ENCODE measurements around the gene MBIP. TPM values are rescaled to one million over a fixed set of nuclear protein-coding genes. Genes with fewer than 3 reads are reported as not detected.

The MBIP gene
- total and polyA plus RNA-seq, 2 experiments from 2014 or later, result 24.4 to 49.7 TPM

GRCh38 chr14:36361210-36361853, 40.9 kb upstream of the MBIP start:
- Histone ChIP-seq H3K27ac (ENCODE audit: low read depth) (no peak overlapping the region), H2AFZ (peak overlapping the region; percentile 35; the same call in 1 of the 2 replicates), H3K4me1 (ENCODE audit: insufficient read depth) (no peaks in the 10 kb centered on the region), H4K20me1 (replicated peaks; ENCODE audit: insufficient read depth) (no peaks in the 10 kb centered on the region), H3K27me3 (ENCODE audit: insufficient read depth) (no peaks in the 10 kb centered on the region), H3K79me2 (replicated peaks; ENCODE audit: insufficient read depth) (no peaks in the 10 kb centered on the region), H3K36me3 (ENCODE audit: insufficient read depth) (no peaks in the 10 kb centered on the region), H3F3A (replicated peaks; ENCODE audit: low read depth) (no peaks in the 10 kb centered on the region), H3K4me2 (no peak overlapping the region), H3K9me2 (ENCODE audit: insufficient read depth) (no peaks in the 10 kb centered on the region), H3K4me3 (no peak overlapping the region)
- peaks cover 8% of the 10 kb centered on the region; the same call in 2 of the 3 replicates for H3K36me3 Mint-ChIP-seq (ENCODE audit: low read depth)
- ATAC-seq, result no peak
- no peak overlapping the region for H3K27ac Mint-ChIP-seq
- peaks cover 10% of the 10 kb centered on the region for H3K9me3 Mint-ChIP-seq
- H3K4me3 Mint-ChIP-seq, result no peak overlapping the region
- H3K4me1 Mint-ChIP-seq, result 0 out of 3 replicates have a peak, but pooled peaks cover 4% of the 10 kb centered on the region
- no peak for DNase-seq (ENCODE audit: low spot score)
- TF ChIP-seq ETS1 (IDR thresholded peaks at IDR 0.05) (no peak), ZNF331 (CRISPR knock-in tag; IDR thresholded peaks at IDR 0.05; ENCODE audit: low read depth) (no peak), CREB1 (CRISPR knock-in tag; IDR thresholded peaks at IDR 0.05; ENCODE audit: low read depth) (no peak), NANOG (IDR thresholded peaks at IDR 0.05; ENCODE audit: borderline replicate concordance) (no peak), JUNB (IDR thresholded peaks at IDR 0.05; ENCODE audit: unreplicated experiment) (no peak), POLR2AphosphoS5 (IDR thresholded peaks at IDR 0.05; ENCODE audit: low read depth) (no peak), CTCF (conservative IDR thresholded peaks at IDR 0.05; ENCODE audit: low read depth in 2 of 2) (no peak)
- TF ChIP-seq, protein P1, sequence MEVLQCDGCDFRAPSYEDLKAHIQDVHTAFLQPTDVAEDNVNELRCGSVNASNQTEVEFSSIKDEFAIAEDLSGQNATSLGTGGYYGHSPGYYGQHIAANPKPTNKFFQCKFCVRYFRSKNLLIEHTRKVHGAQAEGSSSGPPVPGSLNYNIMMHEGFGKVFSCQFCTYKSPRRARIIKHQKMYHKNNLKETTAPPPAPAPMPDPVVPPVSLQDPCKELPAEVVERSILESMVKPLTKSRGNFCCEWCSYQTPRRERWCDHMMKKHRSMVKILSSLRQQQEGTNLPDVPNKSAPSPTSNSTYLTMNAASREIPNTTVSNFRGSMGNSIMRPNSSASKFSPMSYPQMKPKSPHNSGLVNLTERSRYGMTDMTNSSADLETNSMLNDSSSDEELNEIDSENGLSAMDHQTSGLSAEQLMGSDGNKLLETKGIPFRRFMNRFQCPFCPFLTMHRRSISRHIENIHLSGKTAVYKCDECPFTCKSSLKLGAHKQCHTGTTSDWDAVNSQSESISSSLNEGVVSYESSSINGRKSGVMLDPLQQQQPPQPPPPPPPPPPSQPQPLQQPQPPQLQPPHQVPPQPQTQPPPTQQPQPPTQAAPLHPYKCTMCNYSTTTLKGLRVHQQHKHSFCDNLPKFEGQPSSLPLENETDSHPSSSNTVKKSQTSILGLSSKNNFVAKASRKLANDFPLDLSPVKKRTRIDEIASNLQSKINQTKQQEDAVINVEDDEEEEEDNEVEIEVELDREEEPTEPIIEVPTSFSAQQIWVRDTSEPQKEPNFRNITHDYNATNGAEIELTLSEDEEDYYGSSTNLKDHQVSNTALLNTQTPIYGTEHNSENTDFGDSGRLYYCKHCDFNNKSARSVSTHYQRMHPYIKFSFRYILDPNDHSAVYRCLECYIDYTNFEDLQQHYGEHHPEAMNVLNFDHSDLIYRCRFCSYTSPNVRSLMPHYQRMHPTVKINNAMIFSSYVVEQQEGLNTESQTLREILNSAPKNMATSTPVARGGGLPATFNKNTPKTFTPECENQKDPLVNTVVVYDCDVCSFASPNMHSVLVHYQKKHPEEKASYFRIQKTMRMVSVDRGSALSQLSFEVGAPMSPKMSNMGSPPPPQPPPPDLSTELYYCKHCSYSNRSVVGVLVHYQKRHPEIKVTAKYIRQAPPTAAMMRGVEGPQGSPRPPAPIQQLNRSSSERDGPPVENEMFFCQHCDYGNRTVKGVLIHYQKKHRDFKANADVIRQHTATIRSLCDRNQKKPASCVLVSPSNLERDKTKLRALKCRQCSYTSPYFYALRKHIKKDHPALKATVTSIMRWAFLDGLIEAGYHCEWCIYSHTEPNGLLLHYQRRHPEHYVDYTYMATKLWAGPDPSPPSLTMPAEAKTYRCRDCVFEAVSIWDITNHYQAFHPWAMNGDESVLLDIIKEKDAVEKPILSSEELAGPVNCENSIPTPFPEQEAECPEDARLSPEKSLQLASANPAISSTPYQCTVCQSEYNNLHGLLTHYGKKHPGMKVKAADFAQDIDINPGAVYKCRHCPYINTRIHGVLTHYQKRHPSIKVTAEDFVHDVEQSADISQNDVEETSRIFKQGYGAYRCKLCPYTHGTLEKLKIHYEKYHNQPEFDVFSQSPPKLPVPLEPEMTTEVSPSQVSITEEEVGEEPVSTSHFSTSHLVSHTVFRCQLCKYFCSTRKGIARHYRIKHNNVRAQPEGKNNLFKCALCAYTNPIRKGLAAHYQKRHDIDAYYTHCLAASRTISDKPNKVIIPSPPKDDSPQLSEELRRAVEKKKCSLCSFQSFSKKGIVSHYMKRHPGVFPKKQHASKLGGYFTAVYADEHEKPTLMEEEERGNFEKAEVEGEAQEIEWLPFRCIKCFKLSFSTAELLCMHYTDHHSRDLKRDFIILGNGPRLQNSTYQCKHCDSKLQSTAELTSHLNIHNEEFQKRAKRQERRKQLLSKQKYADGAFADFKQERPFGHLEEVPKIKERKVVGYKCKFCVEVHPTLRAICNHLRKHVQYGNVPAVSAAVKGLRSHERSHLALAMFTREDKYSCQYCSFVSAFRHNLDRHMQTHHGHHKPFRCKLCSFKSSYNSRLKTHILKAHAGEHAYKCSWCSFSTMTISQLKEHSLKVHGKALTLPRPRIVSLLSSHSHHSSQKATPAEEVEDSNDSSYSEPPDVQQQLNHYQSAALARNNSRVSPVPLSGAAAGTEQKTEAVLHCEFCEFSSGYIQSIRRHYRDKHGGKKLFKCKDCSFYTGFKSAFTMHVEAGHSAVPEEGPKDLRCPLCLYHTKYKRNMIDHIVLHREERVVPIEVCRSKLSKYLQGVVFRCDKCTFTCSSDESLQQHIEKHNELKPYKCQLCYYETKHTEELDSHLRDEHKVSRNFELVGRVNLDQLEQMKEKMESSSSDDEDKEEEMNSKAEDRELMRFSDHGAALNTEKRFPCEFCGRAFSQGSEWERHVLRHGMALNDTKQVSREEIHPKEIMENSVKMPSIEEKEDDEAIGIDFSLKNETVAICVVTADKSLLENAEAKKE (CRISPR knock-in tag; IDR thresholded peaks at IDR 0.05), result no peak
- H3K27me3 Mint-ChIP-seq (ENCODE audit: insufficient read depth, low read depth, poor library complexity), result no peaks in the 10 kb centered on the region
